NCI-H345 (cell line): ENCODE results near the gene MAP1A.

Experiments
- DNase-seq: peaks from one replicate; lab custom pipeline; 2025; lab: John Stamatoyannopoulos, UW

Gene MAP1A

GRCh38 chr15:43517354-43518196 is at the start of gene MAP1A:
TSS of gene MAP1A (plus strand) at chr15:43517608. CDS start at chr15:43521474, 3,866 bp downstream.
- peak; percentile 15 for DNase-seq

GRCh38 chr15:43469867-43470266 is 47.5 kb upstream of the MAP1A start:
- no peak for DNase-seq

GRCh38 chr15:43471975-43472374 is 45.4 kb upstream of the MAP1A start:
- DNase-seq = no peak

- no peak for DNase-seq
Observed at GRCh38 chr15:43473885-43474284, 43.5 kb upstream of the MAP1A start.

GRCh38 chr15:43483297-43484128 is 33.9 kb upstream of the MAP1A start:
- no peak for DNase-seq

GRCh38 chr15:43484455-43484854 is 33.0 kb upstream of the MAP1A start:
- DNase-seq = no peak

GRCh38 chr15:43487271-43487895 is 30.0 kb upstream of the MAP1A start:
- DNase-seq = no peak

GRCh38 chr15:43488790-43489189 is 28.6 kb upstream of the MAP1A start:
- DNase-seq = no peak

GRCh38 chr15:43489191-43489590 is 28.2 kb upstream of the MAP1A start:
- DNase-seq = peak; percentile 3

GRCh38 chr15:43492266-43492665 is 25.1 kb upstream of the MAP1A start:
- no peak for DNase-seq

GRCh38 chr15:43492673-43493601 is 24.5 kb upstream of the MAP1A start, which contains the start of gene TP53BP1:
TSS of gene TP53BP1 (minus strand) at chr15:43493156. CDS start at chr15:43493043, 113 bp downstream.
- peak; percentile 95 for DNase-seq

- no peak for DNase-seq
Observed at GRCh38 chr15:43493703-43494472, 23.5 kb upstream of the MAP1A start.

- no peak for DNase-seq
Observed at GRCh38 chr15:43498990-43499389, 18.4 kb upstream of the MAP1A start.

GRCh38 chr15:43499635-43500034 is 17.8 kb upstream of the MAP1A start:
- DNase-seq = no peak

GRCh38 chr15:43505738-43506137 is 11.7 kb upstream of the MAP1A start:
- DNase-seq = no peak

GRCh38 chr15:43508421-43508820 is 9.0 kb upstream of the MAP1A start:
- no peak for DNase-seq

GRCh38 chr15:43508991-43509659 is 8.3 kb upstream of the MAP1A start:
- DNase-seq = peak; percentile 7

GRCh38 chr15:43509660-43510199 is 7.7 kb upstream of the MAP1A start:
- no peak for DNase-seq

- peak; percentile 98 for DNase-seq
Observed at GRCh38 chr15:43510200-43511011, 7.0 kb upstream of the MAP1A start.
